Stimulated activated CD4-positive, alpha-beta T cell treated with anti-CD3 and anti-CD28 coated beads, TNF-alpha, amount 100 ng/mL, for 24 hours (primary cell): ENCODE data around the gene DCTN4.
"Not testable (repeated sequence)": the region's sequence is repeated elsewhere in the genome, so short reads cannot be mapped to it uniquely, and the experiment has no call there.

Experiments used
- DNase-seq, 3 experiments: peaks; one replicate each; pipeline ENCODE4 v3.0.0-alpha.2; 2020; ENCODE audit warnings: low read depth in 3 of 3

The DCTN4 gene

DNA sequence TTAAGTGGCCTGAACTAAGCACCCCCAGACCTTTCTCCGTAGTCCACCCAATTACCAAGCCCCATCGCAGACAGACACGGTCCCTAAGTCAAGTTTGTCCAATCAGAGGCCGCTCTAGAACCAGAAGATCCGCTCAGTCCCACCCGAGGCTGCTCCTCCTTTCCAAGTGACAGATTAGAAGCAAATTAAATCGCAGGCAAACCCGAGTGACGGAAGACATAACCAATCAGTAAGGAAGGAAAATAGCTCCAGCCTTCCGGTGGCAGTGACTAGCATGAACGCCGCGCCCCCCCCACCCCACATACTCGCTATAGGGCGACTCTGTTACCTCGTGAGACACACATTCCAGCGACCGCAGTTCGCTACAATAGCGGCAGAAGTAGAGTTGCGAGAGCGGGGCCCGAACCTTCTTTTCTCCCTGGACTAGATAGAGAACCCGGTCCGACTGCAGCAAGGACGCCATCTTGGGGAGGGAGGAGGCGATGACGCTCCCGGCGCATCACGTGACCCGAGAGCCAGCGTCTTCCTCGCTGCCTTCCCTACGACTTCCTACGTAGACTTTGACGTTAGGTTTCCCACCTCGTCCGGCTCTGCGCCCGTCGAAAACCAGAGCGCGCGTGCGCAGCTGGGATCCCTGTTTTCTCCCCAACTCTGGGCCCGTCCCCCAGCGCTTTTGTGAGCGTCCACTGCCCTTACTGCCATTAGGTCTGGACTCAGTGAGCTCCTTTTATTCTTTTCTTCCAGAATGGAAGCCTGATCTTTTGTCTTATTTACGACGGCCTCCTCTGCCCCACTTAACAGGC is at the start of gene DCTN4:
TSS of gene DCTN4 (minus strand) at position 487 of the 803 bp plus-strand sequence. CDS start at position 463, 24 bp downstream.
- peak; percentile 86 to 93 (median 90) for DNase-seq

DNA sequence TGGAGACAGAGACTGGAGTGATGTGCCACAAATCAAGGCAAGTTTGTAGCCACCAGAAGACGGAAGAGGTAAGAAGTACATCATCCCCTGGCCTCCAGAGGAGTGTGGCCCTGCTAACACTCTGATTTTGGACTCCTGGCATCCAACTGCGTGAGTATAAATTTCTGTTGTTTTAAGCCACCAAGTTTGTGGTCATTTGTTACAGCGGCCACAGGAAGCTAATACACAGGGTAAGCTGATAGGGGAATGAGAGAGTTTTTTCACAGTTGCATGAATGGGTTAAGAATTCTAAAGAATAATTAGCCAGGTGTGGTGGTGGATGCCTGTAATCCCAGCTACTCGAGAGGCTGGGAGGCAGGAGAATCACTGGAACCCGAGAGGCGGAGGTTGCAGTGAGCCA is 45.6 kb upstream of the DCTN4 start:
- no peak for DNase-seq

DNA sequence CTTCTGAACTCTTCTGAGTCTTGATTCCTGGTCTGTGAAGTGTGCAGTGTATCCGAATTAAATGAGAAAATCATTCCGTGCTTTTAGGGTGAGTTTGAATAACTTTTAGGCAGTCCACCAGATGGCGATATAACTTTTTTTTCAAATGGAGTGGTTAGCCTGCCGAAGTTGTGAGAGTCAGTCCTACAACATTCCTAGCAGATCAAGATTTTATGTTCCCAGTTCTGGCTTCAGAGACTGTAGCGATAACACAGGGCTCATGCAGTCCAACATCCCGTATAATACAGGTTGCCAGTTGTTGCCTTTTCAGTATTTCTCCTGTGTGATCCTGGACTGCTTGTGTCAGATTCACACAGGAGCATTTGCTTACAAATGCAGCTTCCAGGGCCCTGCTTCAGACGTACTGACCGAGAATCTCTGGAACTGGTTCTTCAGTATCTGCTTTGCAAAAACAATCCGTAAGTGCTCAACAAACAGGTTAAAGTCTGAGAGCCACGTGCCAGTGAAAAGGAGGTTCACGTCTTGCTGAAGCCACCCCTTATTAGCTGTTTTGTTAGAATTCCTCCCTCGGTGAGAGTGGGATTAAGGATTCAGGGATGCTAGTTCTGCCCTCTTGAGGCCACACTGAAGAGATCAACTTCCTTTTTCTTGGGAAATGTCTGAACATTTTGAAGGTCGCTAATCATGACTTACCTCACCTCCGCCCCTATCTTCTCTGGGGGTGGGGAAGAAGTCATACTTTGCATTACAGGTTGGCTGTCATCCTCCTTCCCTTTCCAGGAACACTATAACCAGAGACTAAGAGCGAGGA is 42.5 kb upstream of the DCTN4 start:
- DNase-seq, result no peak

DNA sequence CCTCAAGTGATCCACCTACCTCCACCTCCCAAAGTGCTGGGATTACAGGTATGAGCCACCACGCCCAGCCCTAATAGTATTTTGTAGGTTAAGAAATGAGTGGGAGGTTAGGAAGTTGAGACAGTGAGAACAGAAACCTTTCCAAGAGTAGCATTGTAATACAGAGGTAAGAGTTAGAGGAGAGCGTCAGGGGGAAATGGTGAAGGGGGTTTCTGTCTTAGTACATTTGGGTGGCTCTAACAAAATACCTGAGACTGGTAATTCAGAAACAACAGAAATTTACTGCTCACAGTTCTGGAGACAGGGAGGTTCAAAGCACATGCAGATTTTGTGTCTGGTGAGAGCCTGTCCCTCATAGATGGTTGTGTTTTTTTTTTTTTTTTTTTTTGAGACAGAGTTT is 38.6 kb upstream of the DCTN4 start:
- no peak for DNase-seq

DNA sequence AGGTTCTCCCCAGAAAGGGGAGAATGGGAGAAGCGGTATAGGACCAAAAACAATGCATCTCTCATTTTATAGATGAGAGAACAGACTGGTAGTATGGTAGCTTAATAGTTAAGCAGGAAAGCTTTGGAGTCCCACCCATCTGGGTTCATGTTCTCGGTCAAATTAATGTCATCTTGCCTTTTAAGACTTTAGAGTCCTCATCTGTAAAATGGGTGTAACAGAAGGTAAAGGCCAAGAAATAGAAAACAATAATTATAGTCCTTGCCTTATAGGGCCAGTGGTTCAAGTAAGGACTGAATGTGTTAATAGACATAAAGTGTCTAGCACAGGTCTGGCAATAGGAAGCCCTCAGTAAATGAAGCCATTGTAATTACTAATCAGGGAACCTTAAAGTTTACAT is 36.1 kb upstream of the DCTN4 start:
- no peak for DNase-seq

DNA sequence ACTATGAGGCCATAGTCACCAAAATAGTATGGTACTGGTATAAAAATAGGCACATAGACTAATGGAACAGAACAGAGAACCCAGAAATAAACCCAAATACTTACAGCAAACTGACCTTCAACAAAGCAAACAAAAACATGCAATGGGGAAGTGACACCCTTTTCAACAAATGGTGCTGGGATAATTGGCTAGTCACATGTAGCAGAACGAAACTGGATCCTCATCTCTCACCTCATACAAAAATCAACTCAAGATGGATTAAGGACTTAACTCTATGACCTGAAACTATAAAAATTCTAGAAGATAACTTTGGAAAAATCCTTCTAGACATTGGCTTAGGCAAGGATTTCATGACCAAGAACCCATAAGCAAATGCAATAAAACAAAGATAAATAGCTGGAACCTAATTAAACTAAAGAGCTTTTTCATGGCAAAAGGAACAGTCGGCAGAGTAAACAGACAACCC is 34.6 kb upstream of the DCTN4 start:
- not testable (repeated sequence) for DNase-seq

DNA sequence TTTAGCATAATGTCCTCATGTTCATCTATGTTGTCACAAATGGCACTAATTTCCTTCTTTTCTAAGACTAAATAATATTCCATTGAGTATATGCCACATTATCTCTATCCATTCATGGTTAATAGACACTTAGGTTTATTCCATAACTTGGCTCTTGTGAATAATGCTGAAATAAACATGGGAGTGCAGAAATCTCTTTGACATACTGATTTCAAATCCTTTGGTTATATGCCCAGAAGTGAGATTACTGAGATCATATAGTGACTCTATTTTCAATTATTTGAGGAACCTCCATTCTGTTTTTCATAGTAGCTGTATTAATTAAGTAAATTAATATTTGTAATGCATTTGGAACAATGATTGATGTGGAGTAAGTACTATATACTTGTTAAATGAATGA is 32.7 kb upstream of the DCTN4 start:
- no peak for DNase-seq

DNA sequence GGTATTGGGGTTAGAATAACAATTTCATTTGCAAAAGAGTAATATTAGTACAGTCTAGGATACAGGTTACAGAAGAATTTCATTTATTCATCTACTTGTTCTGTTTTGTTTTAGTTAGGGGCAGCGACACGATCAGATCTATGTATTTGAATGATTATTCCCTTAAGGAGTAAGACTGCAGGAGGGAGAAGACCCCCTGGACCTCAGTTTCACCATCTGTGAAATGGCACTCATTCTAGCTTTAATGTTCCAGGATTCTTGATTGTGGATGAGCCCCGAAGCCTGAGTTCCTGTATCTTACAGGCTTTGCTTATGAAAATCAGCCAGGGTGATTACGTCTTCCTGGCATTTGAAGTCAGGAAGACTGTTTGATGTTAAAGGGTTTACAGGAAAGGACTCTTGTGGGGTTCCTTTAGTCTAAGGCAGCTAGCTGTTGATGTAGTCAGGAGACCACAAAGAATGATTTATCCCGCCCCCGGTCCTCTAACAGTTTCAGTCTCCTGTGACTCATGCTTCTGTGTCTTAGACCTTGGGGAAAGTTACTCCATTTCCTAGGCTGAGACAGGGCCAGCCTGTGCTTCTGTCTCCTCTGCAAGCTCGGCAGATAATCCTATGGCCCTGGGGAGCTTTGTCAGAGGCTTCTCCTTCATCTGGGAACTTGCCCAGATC is 31.3 kb upstream of the DCTN4 start:
- peak; percentile 54 to 65 (median 61) for DNase-seq

DNA sequence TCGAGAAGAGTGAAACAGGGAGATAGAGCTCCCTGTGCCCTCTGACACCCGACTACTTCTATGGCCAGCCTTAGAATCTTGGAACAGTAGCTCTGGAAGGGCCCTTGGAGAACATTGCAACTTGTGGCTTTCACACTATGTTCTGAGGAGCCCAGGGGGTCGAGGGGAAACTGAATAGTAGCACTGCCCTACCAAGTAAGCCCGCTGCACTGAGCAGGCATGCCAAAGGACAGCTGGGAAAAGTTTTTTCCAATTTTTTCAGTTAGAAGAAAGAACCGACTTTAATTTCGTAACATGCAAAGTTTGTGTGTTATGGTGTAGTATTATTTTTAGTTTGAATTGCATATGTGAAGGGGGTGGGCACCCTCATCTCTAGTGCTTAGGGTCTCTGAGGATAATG is 30.6 kb upstream of the DCTN4 start:
- no peak for DNase-seq

DNA sequence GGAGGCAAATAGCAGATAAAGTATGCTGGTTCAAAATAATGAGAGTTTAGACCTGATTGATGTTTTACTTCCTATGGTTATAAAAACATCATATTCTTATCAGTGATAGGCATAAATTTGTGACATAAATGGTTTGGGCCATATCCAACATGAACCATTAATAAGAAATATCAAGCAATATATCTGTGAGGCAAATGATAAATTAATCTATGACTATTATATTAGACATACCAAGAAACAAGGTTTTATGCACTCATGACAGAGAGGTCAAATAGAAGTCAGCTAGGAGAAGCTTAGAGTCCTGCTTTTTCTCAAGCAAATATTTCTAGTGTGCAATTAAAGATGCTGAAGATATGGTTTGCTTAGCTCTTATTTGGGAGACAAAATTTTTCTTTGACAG is 30.2 kb upstream of the DCTN4 start:
- no peak for DNase-seq

DNA sequence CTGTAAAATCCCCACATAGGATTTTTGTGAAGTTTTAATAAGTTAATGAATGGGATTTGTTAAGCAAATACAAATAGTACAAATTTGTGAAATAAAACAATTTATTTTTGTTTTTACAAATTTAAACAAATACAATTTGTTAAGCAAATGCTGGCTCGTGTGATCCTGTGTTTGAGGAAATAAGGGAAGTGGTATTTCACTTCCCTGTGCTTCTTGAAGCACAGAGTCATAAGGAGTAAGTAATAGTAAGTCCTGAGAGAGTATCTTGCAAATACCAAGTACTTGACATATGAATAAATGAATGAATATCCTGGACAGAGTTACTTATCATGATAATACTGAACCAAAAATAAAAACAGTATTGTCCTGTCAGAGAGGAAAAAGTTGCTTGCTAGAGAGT is 28.8 kb upstream of the DCTN4 start:
- no peak for DNase-seq

DNA sequence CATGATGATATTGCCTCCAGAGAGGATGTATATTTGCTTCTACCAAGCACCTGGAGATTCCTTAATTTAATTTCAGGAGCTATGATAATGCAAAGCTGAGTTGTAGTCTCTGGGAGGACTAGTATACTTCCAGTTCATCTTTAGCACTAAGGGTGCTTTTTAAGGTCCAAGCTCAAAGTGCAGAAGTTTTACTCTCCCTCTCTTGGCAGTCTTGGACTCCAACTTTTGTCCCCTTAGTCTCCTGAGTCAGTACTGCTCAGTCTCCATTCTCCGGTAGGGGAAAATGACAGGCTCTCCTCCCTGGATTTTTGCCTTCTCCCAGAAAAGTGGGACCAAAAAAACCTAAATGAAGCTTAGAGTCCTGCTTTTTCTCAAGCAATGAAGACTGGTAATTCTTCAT is 28.1 kb upstream of the DCTN4 start:
- DNase-seq, result no peak

DNA sequence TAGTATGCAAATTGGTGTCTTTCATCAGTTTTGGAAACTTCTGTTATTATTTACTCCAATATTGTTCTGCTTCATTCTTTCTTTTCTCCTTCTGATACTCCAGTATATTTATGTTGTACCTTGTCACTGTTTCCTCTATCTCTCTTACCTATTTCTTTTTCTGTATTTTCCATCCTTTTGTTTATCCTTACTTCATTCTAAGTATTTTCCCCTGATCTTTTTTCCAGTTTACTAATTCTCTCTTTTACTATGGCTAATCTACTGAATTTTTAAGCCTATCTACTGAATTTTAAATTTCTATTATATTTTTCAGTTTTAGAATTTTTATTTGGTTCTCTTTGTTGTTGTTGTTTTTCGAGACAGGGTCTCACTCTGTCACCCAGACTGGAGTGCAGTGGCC is 27.1 kb upstream of the DCTN4 start:
- no peak for DNase-seq

DNA sequence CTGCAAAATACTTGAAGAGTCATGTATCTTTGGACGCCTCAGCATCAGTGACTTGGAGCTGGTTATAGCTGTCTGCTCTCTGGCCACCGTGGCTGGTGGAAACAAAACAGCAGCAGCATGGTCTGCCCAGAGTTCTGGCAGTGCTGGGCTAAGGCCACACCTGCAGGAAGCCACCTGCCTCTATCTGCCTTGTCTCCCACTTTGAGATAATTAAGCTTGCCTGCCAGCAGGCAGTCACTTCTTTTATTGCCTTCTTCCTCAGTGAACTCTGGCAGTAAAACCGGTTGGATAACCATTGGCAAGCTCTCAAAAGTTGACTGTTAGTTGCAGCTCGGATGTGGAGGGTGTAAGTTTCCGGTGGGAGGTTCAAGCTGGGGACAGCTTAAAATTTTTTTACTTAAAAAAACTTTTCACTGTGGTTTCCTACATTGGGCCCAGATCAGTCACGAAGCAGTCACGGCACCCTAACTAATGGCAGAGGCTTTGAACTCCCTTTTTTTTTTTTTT is 24.7 kb upstream of the DCTN4 start:
- peak; percentile 36 to 57 (median 48) for DNase-seq

DNA sequence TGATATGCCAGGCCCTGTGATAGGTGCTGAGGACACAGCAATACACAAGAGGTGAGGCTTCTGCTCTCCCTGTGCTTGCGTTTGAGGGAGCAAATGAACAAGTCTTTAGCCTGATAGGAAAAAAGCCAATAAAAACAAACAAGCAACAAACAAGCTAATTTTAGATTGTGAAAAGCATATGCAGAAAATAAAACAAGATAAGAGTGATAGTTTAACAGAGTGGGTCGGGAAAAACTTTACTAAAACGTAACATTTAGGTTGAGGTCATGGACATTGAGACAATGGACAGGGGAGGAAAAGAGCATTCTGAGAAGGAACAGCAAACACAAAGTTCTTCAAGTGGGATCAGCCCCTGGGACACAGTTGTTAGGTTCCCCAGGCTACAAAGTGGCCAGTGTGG is 24.0 kb upstream of the DCTN4 start:
- DNase-seq, result no peak

DNA sequence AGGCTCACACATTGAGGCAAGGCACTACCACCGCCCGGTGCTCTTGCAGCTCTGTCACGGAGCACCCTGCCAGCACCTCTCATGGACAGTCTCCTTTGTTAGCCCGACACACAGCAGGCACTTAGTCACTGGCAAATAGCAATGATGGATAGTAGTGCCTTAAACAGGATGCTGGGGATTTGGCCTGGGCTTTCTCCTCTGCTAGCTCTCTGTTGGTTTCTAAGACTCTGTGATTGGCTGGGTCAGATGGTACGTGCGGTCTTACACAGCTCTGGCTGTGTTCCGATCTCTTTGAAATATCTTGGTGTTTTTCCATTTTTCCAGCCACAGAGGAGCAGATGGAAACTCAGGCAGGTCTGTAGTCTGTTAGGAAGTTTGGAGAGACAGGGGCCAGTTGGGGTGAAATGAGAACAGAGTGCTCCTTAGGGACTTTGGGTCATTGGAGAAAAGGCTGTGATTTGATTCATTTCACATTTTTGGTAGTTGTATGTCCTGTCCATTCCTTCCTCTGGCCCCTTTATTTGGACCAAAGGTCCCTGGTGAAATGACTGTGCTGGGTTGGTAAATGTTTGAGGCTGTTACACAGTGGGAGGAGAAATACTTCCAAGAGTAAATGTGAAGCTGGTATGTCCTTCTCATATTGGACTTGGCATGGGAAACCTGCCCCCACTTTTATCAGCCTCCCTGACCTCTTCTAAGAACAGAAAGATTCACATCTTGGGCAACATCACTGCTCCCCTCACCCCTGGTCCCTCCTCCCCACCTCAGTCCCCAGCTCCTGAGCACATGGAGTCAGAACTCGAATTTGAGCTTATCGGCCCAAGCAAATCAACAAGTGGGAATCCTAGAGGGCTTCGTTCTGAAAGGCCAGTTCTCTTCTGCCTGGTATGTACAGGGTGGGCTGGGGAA is 23.1 kb upstream of the DCTN4 start:
- DNase-seq, result no peak

DNA sequence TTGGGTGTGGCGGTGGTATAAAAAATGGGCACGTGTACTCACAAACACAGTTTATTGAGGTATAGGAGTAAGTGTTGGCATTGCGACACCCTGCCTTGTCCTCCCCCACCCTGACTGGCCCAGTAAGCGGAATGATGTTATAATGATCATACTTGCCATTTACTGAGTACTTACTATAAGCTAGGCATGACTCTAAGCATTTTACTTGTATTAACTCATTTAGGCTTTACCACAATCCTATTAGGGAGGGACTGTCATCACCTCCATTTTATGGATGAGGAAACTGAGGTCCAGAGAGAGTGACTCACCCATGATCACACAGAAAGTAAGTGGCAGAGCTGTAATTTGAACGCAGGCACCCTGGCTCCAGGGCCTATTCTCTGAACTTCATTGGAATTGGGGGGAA is 22.0 kb upstream of the DCTN4 start:
- DNase-seq, result no peak

DNA sequence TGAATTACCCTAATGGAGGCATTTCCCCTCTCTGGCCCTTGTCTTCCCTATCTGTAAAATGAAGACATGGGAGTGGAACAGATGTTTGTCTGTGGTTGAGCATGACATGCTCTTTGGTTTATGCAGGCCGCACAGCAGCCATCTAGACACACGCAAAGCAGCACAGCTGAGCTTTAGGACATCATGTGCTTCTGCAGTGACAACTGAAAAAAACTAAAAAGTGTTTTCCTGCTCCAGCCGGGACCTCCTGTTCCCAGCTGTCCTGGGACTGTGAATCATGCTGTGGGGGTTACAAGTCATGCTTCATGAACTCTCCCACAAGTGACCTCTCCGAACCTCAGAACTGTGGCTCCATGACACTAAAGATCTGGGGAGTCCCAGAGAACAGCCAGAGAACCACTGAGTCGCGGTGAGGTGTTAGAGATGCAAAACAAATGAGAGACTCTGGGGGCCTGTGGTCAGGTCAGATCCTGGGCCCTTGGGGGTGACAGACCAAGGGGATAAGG is 21.4 kb upstream of the DCTN4 start:
- peak in 1 of 3 experiments; percentile 22 for DNase-seq

DNA sequence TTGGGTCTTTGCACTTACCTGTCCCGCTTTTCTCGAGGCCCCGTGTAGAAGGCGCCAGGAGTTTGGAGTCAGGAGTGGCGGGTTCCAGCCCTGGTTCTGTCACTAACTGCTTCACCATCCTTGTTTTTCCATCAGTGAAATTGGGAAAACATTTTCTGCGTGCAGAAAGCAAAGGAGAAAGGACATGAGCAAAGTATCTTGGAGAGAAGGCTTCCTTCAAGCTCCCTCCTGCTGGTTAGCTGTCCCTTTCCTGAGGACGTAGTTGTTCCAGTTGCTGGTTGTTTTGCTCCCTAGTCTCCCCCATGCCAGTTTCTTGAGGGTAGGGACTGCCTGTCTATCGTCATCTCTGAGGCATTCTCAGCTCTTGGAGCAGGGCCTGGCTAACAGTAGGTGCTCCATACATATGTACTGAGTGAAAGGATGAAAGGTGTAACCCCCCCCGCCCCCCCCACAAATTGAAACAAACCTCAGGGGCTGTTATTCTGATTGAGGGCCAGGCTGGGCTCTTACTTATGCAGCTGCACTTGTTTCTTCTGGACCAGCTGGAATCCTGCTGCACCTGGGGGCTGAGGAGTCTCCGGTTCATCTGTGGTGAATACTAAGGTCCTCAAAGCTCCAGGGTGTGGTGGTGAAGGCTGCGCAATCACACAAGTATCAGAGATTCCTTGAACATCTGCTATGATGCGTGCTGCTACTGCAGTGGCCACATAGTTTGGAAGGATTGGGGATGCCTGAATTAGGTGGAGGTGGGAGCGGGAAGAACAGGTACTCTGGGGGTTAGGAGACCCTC is 20.8 kb upstream of the DCTN4 start:
- DNase-seq, result no peak
